ENCODE measurements around the gene PPARD.

- TF ChIP-seq EZH2 (IDR thresholded peaks at IDR 0.05; ENCODE audit: insufficient read depth, low read length) = no peak
- TF ChIP-seq, protein P1, sequence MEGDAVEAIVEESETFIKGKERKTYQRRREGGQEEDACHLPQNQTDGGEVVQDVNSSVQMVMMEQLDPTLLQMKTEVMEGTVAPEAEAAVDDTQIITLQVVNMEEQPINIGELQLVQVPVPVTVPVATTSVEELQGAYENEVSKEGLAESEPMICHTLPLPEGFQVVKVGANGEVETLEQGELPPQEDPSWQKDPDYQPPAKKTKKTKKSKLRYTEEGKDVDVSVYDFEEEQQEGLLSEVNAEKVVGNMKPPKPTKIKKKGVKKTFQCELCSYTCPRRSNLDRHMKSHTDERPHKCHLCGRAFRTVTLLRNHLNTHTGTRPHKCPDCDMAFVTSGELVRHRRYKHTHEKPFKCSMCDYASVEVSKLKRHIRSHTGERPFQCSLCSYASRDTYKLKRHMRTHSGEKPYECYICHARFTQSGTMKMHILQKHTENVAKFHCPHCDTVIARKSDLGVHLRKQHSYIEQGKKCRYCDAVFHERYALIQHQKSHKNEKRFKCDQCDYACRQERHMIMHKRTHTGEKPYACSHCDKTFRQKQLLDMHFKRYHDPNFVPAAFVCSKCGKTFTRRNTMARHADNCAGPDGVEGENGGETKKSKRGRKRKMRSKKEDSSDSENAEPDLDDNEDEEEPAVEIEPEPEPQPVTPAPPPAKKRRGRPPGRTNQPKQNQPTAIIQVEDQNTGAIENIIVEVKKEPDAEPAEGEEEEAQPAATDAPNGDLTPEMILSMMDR (IDR thresholded peaks at IDR 0.05; ENCODE audit: insufficient read depth, low read depth, low read length) = no peak
Observed at GRCh38 chr6:35363293-35363750, 21.0 kb downstream of the PPARD start.
